Measurements from ENCODE around the gene TBX10. TPM values are rescaled to one million over a fixed set of nuclear protein-coding genes. Genes with fewer than 3 reads are reported as not detected.
"Not testable (repeated sequence)": the region's sequence is repeated elsewhere in the genome, so short reads cannot be mapped to it uniquely, and the experiment has no call there.

TBX10 gene
- polyA plus RNA-seq, 1 donor from 2014 or later, result not detected

DNA sequence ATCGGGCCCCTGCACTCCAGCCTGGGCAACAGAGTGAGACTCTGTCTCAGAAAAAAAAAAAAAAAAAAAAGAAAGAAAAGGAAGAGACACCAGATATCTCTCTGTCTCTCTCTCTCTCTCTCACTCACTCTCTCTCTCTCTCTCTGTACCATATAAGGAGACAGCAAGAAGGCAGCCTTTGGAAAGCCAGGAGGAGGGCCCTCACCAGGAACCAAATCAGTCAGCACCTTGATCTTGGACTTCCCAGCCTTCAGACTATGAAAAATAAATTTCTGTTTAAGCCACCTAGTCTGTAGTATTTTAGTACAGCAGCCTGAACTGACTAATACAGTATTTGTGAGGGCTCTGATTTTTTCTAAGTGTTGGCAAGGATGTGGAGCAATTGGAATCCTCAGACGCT, 48.4 kb upstream of the TBX10 start:
- no peaks in the 10 kb centered on the region for H4K20me1 ChIP-seq (ENCODE audit: insufficient read depth)
- H2AFZ ChIP-seq (ENCODE audit: low read depth, low read length), result no peak overlapping the region
- no peaks in the 10 kb centered on the region for H3K36me3 ChIP-seq (ENCODE audit: insufficient read depth, low read length)
- H3F3A ChIP-seq (ENCODE audit: insufficient read depth, low read length, poor library complexity, severe bottlenecking), result no peaks in the 10 kb centered on the region
- no peak overlapping the region for H3K4me2 ChIP-seq (ENCODE audit: low read length)
- TF ChIP-seq, protein P1, sequence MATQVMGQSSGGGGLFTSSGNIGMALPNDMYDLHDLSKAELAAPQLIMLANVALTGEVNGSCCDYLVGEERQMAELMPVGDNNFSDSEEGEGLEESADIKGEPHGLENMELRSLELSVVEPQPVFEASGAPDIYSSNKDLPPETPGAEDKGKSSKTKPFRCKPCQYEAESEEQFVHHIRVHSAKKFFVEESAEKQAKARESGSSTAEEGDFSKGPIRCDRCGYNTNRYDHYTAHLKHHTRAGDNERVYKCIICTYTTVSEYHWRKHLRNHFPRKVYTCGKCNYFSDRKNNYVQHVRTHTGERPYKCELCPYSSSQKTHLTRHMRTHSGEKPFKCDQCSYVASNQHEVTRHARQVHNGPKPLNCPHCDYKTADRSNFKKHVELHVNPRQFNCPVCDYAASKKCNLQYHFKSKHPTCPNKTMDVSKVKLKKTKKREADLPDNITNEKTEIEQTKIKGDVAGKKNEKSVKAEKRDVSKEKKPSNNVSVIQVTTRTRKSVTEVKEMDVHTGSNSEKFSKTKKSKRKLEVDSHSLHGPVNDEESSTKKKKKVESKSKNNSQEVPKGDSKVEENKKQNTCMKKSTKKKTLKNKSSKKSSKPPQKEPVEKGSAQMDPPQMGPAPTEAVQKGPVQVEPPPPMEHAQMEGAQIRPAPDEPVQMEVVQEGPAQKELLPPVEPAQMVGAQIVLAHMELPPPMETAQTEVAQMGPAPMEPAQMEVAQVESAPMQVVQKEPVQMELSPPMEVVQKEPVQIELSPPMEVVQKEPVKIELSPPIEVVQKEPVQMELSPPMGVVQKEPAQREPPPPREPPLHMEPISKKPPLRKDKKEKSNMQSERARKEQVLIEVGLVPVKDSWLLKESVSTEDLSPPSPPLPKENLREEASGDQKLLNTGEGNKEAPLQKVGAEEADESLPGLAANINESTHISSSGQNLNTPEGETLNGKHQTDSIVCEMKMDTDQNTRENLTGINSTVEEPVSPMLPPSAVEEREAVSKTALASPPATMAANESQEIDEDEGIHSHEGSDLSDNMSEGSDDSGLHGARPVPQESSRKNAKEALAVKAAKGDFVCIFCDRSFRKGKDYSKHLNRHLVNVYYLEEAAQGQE (IDR thresholded peaks at IDR 0.05; ENCODE audit: borderline replicate concordance), result no peak
- TF ChIP-seq SMC3 (conservative IDR thresholded peaks at IDR 0.05; ENCODE audit: poor library complexity) (no peak), MXI1 (conservative IDR thresholded peaks at IDR 0.05; ENCODE audit: poor library complexity, severe bottlenecking) (no peak), POLR2AphosphoS5 (IDR thresholded peaks at IDR 0.05) (no peak), RAD21 (conservative IDR thresholded peaks at IDR 0.05) (no peak), EP300 (conservative IDR thresholded peaks at IDR 0.05; ENCODE audit: poor library complexity, severe bottlenecking) (no peak)
- no peaks in the 10 kb centered on the region for H3K9me3 ChIP-seq (ENCODE audit: low read length)
- H3K27ac ChIP-seq (ENCODE audit: low read length), result no peak overlapping the region
- H3K9ac ChIP-seq (ENCODE audit: low read length), result no peak overlapping the region
- no peaks in the 10 kb centered on the region for H3K9me2 ChIP-seq (ENCODE audit: insufficient read depth, low read length)
- H3K79me2 ChIP-seq (replicated peaks; ENCODE audit: insufficient read depth, low read length), result no peaks in the 10 kb centered on the region
- H3K4me3 ChIP-seq (ENCODE audit: low read length), result no peak overlapping the region
- H3K27me3 ChIP-seq (ENCODE audit: insufficient read depth, low read depth, low read length), result no peaks in the 10 kb centered on the region

DNA sequence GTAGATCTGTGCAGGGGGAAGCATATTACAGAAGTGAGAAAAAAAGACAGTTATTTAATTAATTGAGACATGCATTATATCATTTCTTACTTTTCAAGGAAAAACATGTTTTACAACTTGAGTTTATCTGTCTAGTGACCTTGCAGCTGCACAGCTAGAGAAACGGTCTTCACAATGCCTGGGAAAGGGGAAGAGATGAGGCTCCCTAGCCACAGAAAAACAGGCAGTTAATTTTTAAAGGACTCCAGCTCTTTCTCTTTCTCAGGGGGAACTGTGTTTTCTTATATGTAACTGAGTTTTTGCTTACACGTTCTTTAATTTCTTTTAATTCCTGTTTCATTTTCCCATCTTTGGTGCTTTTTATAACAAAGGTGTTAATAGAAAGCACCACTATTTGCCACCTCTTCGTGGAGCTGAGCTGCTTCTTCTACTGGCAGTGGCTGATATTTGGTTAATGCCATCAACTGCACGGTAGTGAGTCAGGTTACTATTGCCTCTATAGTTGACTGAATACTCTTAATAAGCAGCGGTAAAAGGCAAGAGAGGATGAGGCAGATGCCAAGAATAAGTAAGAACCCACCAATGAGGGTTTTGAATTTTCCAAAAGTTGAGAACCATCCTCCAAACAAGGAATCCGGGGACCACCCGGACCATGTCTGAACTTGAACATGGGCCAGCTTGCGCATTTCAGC, 46.2 kb upstream of the TBX10 start:
- not testable (repeated sequence) for H3K4me3 ChIP-seq (ENCODE audit: low read length); H3K9ac ChIP-seq (ENCODE audit: low read length); H3F3A ChIP-seq (ENCODE audit: insufficient read depth, low read length, poor library complexity, severe bottlenecking); H3K27me3 ChIP-seq (ENCODE audit: insufficient read depth, low read depth, low read length); H3K36me3 ChIP-seq (ENCODE audit: insufficient read depth, low read length); H3K4me2 ChIP-seq (ENCODE audit: low read length); H3K27ac ChIP-seq (ENCODE audit: low read length); H3K79me2 ChIP-seq (replicated peaks; ENCODE audit: insufficient read depth, low read length); H3K9me3 ChIP-seq (ENCODE audit: low read length); H2AFZ ChIP-seq (ENCODE audit: low read depth, low read length); H4K20me1 ChIP-seq (ENCODE audit: insufficient read depth); H3K9me2 ChIP-seq (ENCODE audit: insufficient read depth, low read length)

DNA sequence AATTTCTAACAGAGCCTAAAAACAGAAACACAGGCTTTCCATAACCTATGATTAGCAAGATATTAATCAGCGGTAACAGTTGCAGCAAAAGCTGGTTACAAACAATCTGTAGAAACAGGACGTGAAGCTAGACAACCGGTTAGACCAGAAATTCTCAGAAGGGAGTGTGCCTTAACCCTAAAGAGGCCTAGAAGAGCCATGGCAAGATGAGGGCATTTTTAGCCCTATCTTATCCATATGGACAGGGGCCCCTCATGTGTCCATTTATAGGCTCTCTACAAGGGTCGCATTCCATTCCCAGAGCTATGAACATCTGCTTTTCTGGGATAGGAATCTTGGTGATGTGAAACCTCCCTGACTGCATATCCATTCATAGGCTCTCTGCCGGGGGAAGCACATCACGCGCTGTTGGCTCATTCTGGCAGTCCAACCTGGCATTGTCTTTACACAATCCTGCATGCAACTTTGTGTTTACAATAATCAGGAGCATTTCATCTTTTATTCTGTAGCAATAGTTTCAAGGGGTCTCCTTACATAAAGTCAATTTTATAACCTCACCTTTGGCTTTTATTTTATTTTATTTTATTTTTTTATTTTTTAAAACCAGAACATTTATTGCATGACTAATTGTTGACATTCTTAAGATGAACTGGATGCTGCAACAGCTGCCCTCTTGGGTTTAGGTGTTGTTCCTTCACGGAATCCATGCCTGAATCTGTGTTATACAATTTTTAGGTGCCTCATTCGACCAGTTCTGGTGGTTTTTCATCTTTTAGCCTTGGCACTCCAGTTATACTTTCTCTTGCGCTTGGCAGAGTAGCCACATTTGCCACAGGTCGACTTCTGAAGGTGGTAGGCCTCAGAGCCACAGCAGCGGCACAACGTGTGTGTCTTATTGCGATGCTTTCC, 42.8 kb upstream of the TBX10 start:
- H3K27me3 ChIP-seq (ENCODE audit: insufficient read depth, low read depth, low read length); H3K27ac ChIP-seq (ENCODE audit: low read length); H3K9me2 ChIP-seq (ENCODE audit: insufficient read depth, low read length); H4K20me1 ChIP-seq (ENCODE audit: insufficient read depth); H3K4me3 ChIP-seq (ENCODE audit: low read length); H3K36me3 ChIP-seq (ENCODE audit: insufficient read depth, low read length); H3F3A ChIP-seq (ENCODE audit: insufficient read depth, low read length, poor library complexity, severe bottlenecking); H3K9ac ChIP-seq (ENCODE audit: low read length); H3K4me2 ChIP-seq (ENCODE audit: low read length); H3K9me3 ChIP-seq (ENCODE audit: low read length); H3K79me2 ChIP-seq (replicated peaks; ENCODE audit: insufficient read depth, low read length); H2AFZ ChIP-seq (ENCODE audit: low read depth, low read length): not testable (repeated sequence)

Data from neural cell (in vitro differentiated cells).